Subcutaneous adipose tissue (tissue), 4 donors: Measurements from ENCODE around the gene TMEM217. TPM values are rescaled to one million over a fixed set of nuclear protein-coding genes. Genes with fewer than 3 reads are reported as not detected.

Experiments used
- total RNA-seq, 4 donors: library from RNA; depleted of rRNA; stranded (reverse); fragments of >200 nt; gene quantifications; one replicate each; pipeline ENCODE4 v1.1.0, GENCODE V29; 2016
- TF ChIP-seq, protein P1 (sequence below): fragments of 450-650 bp; IDR thresholded peaks from one replicate; pipeline ENCODE4 v1.5.1; 2016; ENCODE audit warnings: low read depth, mild to moderate bottlenecking, control low read depth, antibody characterized with exemption, moderate library complexity

The TMEM217 gene
- total RNA-seq, 4 donors from 2014 or later: 0.34 to 0.44 TPM; not detected in 2

DNA sequence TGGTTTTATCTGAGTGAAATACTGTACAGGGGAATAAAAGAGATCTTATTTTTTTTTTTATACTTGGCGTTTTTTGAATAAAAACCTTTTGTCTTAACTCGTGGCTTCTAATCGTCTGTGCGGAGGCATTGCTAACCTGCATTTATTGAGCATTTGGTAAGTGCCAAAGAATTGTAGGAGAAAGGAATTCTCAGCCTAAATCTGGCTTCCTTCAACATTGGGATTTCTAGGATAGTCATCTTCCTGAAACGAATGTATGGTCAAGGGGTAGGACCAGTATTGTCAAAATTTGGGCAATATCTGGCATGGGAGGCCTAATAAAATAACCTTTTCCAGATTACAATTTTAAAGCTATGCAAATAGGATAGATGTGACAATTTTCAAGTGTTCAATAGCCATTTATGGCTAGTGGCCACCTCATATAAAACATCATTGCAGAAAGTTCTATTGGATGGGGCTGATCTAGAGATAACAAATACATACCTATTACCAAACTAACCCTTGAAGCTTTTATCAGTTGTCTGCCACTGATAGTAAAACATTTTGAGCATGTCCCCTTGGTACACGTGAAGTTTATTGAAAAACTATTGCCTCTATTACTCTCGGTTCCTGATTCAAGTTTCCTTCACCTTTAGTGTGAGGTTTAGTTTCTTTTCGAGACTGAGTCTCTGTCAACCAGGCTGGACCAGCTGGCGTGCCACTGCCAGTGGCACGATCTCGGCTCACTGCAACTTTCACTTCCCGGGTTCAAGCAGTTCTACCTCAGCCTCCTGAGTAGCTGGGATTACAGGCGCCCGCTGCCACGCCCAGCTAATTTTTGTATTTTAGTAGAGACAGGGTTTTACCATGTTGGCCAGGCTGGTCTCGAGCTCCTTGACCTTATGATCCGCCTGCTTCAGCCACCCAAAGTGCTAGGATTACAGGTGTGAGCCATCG is 82.3 kb downstream of the TMEM217 start:
- TF ChIP-seq, protein P1, sequence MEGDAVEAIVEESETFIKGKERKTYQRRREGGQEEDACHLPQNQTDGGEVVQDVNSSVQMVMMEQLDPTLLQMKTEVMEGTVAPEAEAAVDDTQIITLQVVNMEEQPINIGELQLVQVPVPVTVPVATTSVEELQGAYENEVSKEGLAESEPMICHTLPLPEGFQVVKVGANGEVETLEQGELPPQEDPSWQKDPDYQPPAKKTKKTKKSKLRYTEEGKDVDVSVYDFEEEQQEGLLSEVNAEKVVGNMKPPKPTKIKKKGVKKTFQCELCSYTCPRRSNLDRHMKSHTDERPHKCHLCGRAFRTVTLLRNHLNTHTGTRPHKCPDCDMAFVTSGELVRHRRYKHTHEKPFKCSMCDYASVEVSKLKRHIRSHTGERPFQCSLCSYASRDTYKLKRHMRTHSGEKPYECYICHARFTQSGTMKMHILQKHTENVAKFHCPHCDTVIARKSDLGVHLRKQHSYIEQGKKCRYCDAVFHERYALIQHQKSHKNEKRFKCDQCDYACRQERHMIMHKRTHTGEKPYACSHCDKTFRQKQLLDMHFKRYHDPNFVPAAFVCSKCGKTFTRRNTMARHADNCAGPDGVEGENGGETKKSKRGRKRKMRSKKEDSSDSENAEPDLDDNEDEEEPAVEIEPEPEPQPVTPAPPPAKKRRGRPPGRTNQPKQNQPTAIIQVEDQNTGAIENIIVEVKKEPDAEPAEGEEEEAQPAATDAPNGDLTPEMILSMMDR: no peak

DNA sequence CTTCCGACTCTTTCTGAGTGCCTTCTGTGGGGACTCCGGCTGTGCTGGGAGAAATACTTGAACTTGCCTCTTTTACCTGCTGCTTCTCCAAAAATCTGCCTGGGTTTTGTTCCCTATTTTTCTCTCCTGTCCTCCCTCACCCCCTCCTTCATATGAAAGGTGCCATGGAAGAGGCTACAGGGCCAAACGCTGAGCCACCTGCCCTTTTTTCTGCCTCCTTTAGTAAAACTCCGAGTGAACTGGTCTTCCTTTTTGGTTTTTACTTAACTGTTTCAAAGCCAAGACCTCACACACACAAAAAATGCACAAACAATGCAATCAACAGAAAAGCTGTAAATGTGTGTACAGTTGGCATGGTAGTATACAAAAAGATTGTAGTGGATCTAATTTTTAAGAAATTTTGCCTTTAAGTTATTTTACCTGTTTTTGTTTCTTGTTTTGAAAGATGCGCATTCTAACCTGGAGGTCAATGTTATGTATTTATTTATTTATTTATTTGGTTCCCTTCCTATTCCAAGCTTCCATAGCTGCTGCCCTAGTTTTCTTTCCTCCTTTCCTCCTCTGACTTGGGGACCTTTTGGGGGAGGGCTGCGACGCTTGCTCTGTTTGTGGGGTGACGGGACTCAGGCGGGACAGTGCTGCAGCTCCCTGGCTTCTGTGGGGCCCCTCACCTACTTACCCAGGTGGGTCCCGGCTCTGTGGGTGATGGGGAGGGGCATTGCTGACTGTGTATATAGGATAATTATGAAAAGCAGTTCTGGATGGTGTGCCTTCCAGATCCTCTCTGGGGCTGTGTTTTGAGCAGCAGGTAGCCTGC is 83.2 kb downstream of the TMEM217 start:
- TF ChIP-seq, protein P1: no peak

DNA sequence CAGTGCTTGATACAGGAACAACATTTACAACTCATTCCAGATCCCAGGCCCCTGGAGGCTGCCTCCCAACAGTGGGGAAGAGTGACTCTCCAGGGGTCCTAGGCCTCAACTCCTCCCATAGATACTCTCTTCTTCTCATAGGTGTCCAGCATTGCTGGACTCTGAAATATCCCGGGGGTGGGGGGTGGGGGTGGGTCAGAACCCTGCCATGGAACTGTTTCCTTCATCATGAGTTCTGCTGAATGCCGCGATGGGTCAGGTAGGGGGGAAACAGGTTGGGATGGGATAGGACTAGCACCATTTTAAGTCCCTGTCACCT is 83.8 kb downstream of the TMEM217 start:
- TF ChIP-seq, protein P1: no peak

DNA sequence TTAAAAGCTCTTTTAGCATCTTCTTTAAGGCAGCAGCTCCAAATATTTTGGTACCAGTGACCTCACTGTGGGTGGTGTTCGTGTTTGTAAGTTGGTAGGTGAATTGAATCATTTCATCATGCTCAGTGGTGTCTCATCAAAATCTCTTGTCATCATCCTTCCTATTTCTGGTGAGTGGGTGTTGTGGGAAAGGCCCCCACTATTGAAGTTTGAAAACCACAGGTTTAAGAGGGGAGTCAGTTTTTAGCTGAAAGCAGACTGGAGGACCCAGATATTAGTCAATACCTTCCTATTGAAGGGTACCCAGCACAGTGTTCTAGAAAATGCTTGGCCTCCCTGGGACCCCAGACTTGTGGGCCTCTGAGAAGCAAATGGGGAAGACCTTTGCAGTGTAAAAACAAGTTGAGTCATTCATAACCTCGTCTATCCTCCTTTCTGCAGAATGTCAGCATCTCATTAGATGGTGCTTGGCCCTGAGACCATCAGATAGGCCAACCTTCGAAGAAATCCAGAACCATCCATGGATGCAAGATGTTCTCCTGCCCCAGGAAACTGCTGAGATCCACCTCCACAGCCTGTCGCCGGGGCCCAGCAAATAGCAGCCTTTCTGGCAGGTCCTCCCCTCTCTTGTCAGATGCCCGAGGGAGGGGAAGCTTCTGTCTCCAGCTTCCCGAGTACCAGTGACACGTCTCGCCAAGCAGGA is 84.3 kb downstream of the TMEM217 start:
- TF ChIP-seq, protein P1: no peak

DNA sequence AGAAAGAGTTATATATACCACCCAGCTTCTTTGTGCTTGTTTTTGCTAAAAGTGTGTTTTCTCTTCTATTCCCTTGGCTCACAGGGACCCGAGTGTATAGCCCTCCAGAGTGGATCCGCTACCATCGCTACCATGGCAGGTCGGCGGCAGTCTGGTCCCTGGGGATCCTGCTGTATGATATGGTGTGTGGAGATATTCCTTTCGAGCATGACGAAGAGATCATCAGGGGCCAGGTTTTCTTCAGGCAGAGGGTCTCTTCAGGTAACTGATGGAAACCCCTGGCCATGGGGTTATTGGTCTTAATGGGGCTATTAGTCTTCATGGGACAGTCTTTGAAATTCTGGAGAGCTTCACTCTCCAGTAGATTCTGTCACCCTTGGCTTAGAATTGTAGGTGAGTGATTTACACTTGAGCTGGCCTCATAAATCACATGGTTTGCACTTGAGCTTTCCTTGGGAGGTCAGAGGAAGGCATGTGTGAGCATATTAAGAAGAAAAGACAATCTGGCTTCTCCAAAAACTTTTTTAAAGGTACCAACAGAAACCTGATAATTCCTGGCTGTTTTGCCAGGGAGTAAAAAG is 84.9 kb downstream of the TMEM217 start:
- TF ChIP-seq, protein P1: no peak

DNA sequence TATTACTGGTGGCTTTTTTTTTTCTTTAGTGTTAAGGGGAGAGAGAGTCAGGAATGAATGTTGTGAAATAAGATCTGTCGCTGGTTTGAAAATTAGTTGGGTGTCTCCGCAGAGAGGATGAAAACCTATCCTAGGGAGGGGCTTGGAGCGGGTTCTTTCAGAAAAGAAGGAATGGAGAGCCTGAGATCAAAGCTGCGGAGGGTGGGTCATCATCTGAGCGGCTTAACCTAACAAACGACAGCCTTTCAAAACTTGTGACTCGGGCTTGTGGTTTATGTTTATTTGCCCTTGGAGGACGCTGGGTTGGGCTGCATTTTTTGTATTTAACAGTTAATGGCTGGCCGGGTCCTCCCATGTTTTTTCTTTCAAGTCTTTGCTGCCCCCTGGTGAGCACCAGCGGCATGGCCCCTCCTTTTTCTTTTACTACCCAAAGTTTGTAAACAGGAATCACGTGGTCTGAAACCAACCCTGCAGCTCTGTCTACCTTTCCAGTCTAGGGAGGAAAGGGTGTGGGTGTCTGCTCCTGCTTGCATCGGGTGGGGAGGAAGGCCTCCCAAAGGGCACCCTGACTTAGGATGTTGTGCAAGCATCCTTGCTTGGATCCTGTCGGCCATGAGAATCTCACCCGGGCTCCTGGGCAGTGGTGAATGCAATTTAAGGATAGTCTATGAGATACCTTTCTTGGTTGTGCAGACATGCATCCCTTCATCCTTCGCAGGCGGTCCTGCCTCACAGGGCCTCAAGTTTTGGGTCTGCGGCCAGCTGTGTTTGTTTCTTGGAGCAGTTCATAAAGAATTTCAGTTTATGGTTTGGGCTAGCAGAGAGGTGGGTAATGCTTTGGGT is 85.8 kb downstream of the TMEM217 start:
- TF ChIP-seq, protein P1: no peak
